Stimulated activated memory B cell treated with anti-CD40 and anti-IgM and Interleukin-4, amounts not matched to agents 10 μg/mL and 1 μg/mL and 100 μg/mL, for 72 hours (primary cell): ENCODE data around the gene CADPS.

Experiments used
- ATAC-seq: fragments of 150-1000 bp; cut with Tn5 transposase; 2 replicates; pipeline ENCODE4 v1.10.0; 2021
- H3K27ac Mint-ChIP-seq: one replicate; pipeline ENCODE4 v1.8.0; 2022; ENCODE audit warnings: mild to moderate bottlenecking, mixed read lengths
- H3K27me3 Mint-ChIP-seq: one replicate; pipeline ENCODE4 v1.8.0; 2022; ENCODE audit warnings: mixed read lengths
- H3K36me3 Mint-ChIP-seq: one replicate; pipeline ENCODE4 v1.8.0; 2022; ENCODE audit warnings: mixed read lengths
- H3K4me1 Mint-ChIP-seq: one replicate; pipeline ENCODE4 v1.8.0; 2022; ENCODE audit warnings: mixed read lengths
- H3K4me3 Mint-ChIP-seq: one replicate; pipeline ENCODE4 v1.8.0; 2022; ENCODE audit warnings: mild to moderate bottlenecking, moderate library complexity, mixed read lengths
- H3K9me3 Mint-ChIP-seq: one replicate; pipeline ENCODE4 v1.8.0; 2022; ENCODE audit warnings: mixed read lengths

The CADPS gene

GRCh38 chr3:62835554-62836236 lies 39.5 kb downstream of the CADPS start:
- ATAC-seq: no peak
- H3K36me3 Mint-ChIP-seq: no peaks in the 10 kb centered on the region
- peaks cover 5% of the 10 kb centered on the region for H3K9me3 Mint-ChIP-seq
- no peak overlapping the region for H3K4me3 Mint-ChIP-seq
- H3K27ac Mint-ChIP-seq: no peak overlapping the region
- H3K4me1 Mint-ChIP-seq: no peaks in the 10 kb centered on the region
- no peaks in the 10 kb centered on the region for H3K27me3 Mint-ChIP-seq

- Mint-ChIP-seq H3K4me1 (no peaks in the 10 kb centered on the region), H3K27ac (no peak overlapping the region), H3K4me3 (no peak overlapping the region), H3K36me3 (no peaks in the 10 kb centered on the region), H3K27me3 (no peaks in the 10 kb centered on the region), H3K9me3 (no peaks in the 10 kb centered on the region)
- no peak for ATAC-seq
These were observed 41.7 kb downstream of the CADPS start for GRCh38 chr3:62833538-62833937.

GRCh38 chr3:62832553-62832952 lies 42.7 kb downstream of the CADPS start:
- Mint-ChIP-seq H3K9me3 (no peaks in the 10 kb centered on the region), H3K27me3 (no peaks in the 10 kb centered on the region), H3K4me3 (no peak overlapping the region), H3K4me1 (no peaks in the 10 kb centered on the region), H3K36me3 (no peaks in the 10 kb centered on the region), H3K27ac (no peak overlapping the region)
- no peak for ATAC-seq

GRCh38 chr3:62830727-62831322 lies 44.4 kb downstream of the CADPS start:
- no peak overlapping the region for H3K27ac Mint-ChIP-seq
- H3K27me3 Mint-ChIP-seq: no peaks in the 10 kb centered on the region
- H3K4me1 Mint-ChIP-seq: no peaks in the 10 kb centered on the region
- no peak overlapping the region for H3K4me3 Mint-ChIP-seq
- no peaks in the 10 kb centered on the region for H3K9me3 Mint-ChIP-seq
- no peak for ATAC-seq
- H3K36me3 Mint-ChIP-seq: no peaks in the 10 kb centered on the region

GRCh38 chr3:62827550-62827949 lies 47.7 kb downstream of the CADPS start:
- Mint-ChIP-seq H3K27ac (no peak overlapping the region), H3K4me3 (no peak overlapping the region), H3K9me3 (no peaks in the 10 kb centered on the region), H3K27me3 (no peaks in the 10 kb centered on the region), H3K36me3 (no peaks in the 10 kb centered on the region), H3K4me1 (no peaks in the 10 kb centered on the region)
- no peak for ATAC-seq

GRCh38 chr3:62824965-62825592 lies 50.1 kb downstream of the CADPS start:
- Mint-ChIP-seq H3K4me3 (no peak overlapping the region), H3K36me3 (no peaks in the 10 kb centered on the region), H3K27me3 (no peaks in the 10 kb centered on the region), H3K4me1 (no peaks in the 10 kb centered on the region), H3K9me3 (no peaks in the 10 kb centered on the region), H3K27ac (no peak overlapping the region)
- ATAC-seq: no peak

- H3K27me3 Mint-ChIP-seq: no peaks in the 10 kb centered on the region
- peaks cover under 1% of the 10 kb centered on the region for H3K4me1 Mint-ChIP-seq
- H3K4me3 Mint-ChIP-seq: no peak overlapping the region
- H3K27ac Mint-ChIP-seq: no peak overlapping the region
- H3K9me3 Mint-ChIP-seq: no peaks in the 10 kb centered on the region
- no peak for ATAC-seq
- no peaks in the 10 kb centered on the region for H3K36me3 Mint-ChIP-seq
These were observed 51.7 kb downstream of the CADPS start for GRCh38 chr3:62823461-62824050.

- H3K4me1 Mint-ChIP-seq: peaks cover 6% of the 10 kb centered on the region
- ATAC-seq: no peak
- no peak overlapping the region for H3K4me3 Mint-ChIP-seq
- no peak overlapping the region for H3K27ac Mint-ChIP-seq
- H3K27me3 Mint-ChIP-seq: no peaks in the 10 kb centered on the region
- H3K36me3 Mint-ChIP-seq: no peaks in the 10 kb centered on the region
- H3K9me3 Mint-ChIP-seq: no peaks in the 10 kb centered on the region
These were observed 52.3 kb downstream of the CADPS start for GRCh38 chr3:62822905-62823304.

- no peak for ATAC-seq
- Mint-ChIP-seq H3K27ac (no peak overlapping the region), H3K36me3 (no peaks in the 10 kb centered on the region), H3K4me1 (peaks cover 11% of the 10 kb centered on the region), H3K9me3 (no peaks in the 10 kb centered on the region), H3K27me3 (no peaks in the 10 kb centered on the region), H3K4me3 (no peak overlapping the region)
These were observed 56.9 kb downstream of the CADPS start for GRCh38 chr3:62818347-62818746.

GRCh38 chr3:62817678-62818077 lies 57.5 kb downstream of the CADPS start:
- ATAC-seq: no peak
- no peak overlapping the region for H3K4me3 Mint-ChIP-seq
- peaks cover 11% of the 10 kb centered on the region for H3K4me1 Mint-ChIP-seq
- no peaks in the 10 kb centered on the region for H3K36me3 Mint-ChIP-seq
- no peaks in the 10 kb centered on the region for H3K27me3 Mint-ChIP-seq
- no peaks in the 10 kb centered on the region for H3K9me3 Mint-ChIP-seq
- H3K27ac Mint-ChIP-seq: no peak overlapping the region

GRCh38 chr3:62815981-62816380 lies 59.2 kb downstream of the CADPS start:
- Mint-ChIP-seq H3K4me1 (peaks cover 11% of the 10 kb centered on the region), H3K9me3 (no peaks in the 10 kb centered on the region), H3K4me3 (no peak overlapping the region), H3K36me3 (no peaks in the 10 kb centered on the region), H3K27ac (no peak overlapping the region), H3K27me3 (no peaks in the 10 kb centered on the region)
- no peak for ATAC-seq

GRCh38 chr3:62812631-62813030 lies 62.6 kb downstream of the CADPS start:
- H3K4me3 Mint-ChIP-seq: no peak overlapping the region
- no peaks in the 10 kb centered on the region for H3K9me3 Mint-ChIP-seq
- no peaks in the 10 kb centered on the region for H3K27me3 Mint-ChIP-seq
- no peak overlapping the region for H3K27ac Mint-ChIP-seq
- H3K36me3 Mint-ChIP-seq: no peaks in the 10 kb centered on the region
- peaks cover 4% of the 10 kb centered on the region for H3K4me1 Mint-ChIP-seq
- ATAC-seq: no peak

- no peaks in the 10 kb centered on the region for H3K36me3 Mint-ChIP-seq
- H3K9me3 Mint-ChIP-seq: no peaks in the 10 kb centered on the region
- no peaks in the 10 kb centered on the region for H3K4me1 Mint-ChIP-seq
- ATAC-seq: no peak
- no peak overlapping the region for H3K27ac Mint-ChIP-seq
- H3K27me3 Mint-ChIP-seq: no peaks in the 10 kb centered on the region
- no peak overlapping the region for H3K4me3 Mint-ChIP-seq
These were observed 64.1 kb downstream of the CADPS start for GRCh38 chr3:62811119-62811518.

GRCh38 chr3:62809369-62809768 lies 65.8 kb downstream of the CADPS start:
- no peaks in the 10 kb centered on the region for H3K27me3 Mint-ChIP-seq
- no peak overlapping the region for H3K27ac Mint-ChIP-seq
- H3K4me3 Mint-ChIP-seq: no peak overlapping the region
- no peaks in the 10 kb centered on the region for H3K36me3 Mint-ChIP-seq
- H3K4me1 Mint-ChIP-seq: no peaks in the 10 kb centered on the region
- H3K9me3 Mint-ChIP-seq: no peaks in the 10 kb centered on the region
- ATAC-seq: no peak

- H3K4me1 Mint-ChIP-seq: no peaks in the 10 kb centered on the region
- no peaks in the 10 kb centered on the region for H3K27me3 Mint-ChIP-seq
- no peak overlapping the region for H3K4me3 Mint-ChIP-seq
- no peaks in the 10 kb centered on the region for H3K9me3 Mint-ChIP-seq
- no peaks in the 10 kb centered on the region for H3K36me3 Mint-ChIP-seq
- no peak overlapping the region for H3K27ac Mint-ChIP-seq
- ATAC-seq: peak; percentile 32
These were observed 69.5 kb downstream of the CADPS start for GRCh38 chr3:62805580-62806277.
